PFSK-1 (cell line): Measurements from ENCODE around the gene SLC15A4.

ENCODE experiments used
- SIN3A ChIP-seq: IDR thresholded peaks from 2 replicates; pipeline ENCODE4 v1.6.1; 2012; ENCODE audit warnings: mild to moderate bottlenecking, low read length, moderate library complexity, borderline replicate concordance; ENCODE audit not compliant: insufficient read depth
- TAF1 ChIP-seq: IDR thresholded peaks from 2 replicates; pipeline ENCODE4 v1.6.1; 2012; ENCODE audit warnings: low read length, control low read depth, borderline replicate concordance; ENCODE audit not compliant: insufficient read depth
- TF ChIP-seq, protein P1 (sequence below), 2 experiments: IDR thresholded peaks; 2 replicates each; pipeline versions ENCODE4 v1.6.1 to v1.8.0; 2011 to 2012; ENCODE audit warnings: low read depth in 2 of 2, low read length in 2 of 2, control low read depth in 1 of 2, inconsistent platforms in 1 of 2, mild to moderate bottlenecking in 1 of 2, moderate library complexity in 1 of 2; ENCODE audit not compliant: insufficient read depth in 1 of 2

DNA sequence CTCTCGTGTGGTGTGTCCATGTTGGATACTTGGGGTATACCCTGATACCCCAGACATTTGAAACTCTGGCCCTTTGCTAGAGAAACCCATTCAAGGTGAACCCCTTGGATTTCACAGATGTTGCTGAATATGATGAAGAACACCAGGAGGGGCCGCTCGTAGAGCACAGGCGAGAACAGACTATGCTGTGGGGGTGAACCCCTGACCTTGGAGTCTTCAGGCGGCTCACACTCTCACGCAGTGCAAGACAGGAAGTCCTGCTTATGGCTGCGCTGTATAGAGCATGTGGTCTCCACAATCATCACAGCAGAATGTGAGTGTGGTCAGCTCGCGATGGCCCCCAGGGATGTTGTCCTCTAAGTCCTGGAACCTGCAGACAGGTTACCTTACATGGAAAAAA lies 60.4 kb downstream of the SLC15A4 start:
- TF ChIP-seq, protein P1, sequence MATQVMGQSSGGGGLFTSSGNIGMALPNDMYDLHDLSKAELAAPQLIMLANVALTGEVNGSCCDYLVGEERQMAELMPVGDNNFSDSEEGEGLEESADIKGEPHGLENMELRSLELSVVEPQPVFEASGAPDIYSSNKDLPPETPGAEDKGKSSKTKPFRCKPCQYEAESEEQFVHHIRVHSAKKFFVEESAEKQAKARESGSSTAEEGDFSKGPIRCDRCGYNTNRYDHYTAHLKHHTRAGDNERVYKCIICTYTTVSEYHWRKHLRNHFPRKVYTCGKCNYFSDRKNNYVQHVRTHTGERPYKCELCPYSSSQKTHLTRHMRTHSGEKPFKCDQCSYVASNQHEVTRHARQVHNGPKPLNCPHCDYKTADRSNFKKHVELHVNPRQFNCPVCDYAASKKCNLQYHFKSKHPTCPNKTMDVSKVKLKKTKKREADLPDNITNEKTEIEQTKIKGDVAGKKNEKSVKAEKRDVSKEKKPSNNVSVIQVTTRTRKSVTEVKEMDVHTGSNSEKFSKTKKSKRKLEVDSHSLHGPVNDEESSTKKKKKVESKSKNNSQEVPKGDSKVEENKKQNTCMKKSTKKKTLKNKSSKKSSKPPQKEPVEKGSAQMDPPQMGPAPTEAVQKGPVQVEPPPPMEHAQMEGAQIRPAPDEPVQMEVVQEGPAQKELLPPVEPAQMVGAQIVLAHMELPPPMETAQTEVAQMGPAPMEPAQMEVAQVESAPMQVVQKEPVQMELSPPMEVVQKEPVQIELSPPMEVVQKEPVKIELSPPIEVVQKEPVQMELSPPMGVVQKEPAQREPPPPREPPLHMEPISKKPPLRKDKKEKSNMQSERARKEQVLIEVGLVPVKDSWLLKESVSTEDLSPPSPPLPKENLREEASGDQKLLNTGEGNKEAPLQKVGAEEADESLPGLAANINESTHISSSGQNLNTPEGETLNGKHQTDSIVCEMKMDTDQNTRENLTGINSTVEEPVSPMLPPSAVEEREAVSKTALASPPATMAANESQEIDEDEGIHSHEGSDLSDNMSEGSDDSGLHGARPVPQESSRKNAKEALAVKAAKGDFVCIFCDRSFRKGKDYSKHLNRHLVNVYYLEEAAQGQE (IDR thresholded peaks at IDR 0.05; ENCODE audit: insufficient read depth in 1 of 2, low read depth in 2 of 2, low read length in 2 of 2): no peak
- TF ChIP-seq TAF1 (no peak), SIN3A (no peak)
